Ishikawa (cell line): Measurements from ENCODE around the gene NPR2.

Experiments
- EP300 ChIP-seq: IDR thresholded peaks from 2 replicates; pipeline ENCODE4 v1.6.1; 2012; ENCODE audit warnings: borderline replicate concordance
- MAX ChIP-seq: IDR thresholded peaks from 2 replicates; pipeline ENCODE4 v1.6.1; 2012
- NFIC ChIP-seq: IDR thresholded peaks from 2 replicates; pipeline ENCODE4 v1.6.1; 2012
- TCF12 ChIP-seq: IDR thresholded peaks from 2 replicates; pipeline ENCODE4 v1.6.1; 2012; ENCODE audit warnings: low read depth

GRCh38 chr9:35797311-35798109, 6.1 kb downstream of the NPR2 start:
- no peak for TF ChIP-seq TCF12
- no peak for TF ChIP-seq NFIC
- TF ChIP-seq MAX, result no peak
- no peak for TF ChIP-seq EP300
